IPS-11a (cell line): ENCODE data around the gene HSPG2.
"Not testable (repeated sequence)": the region's sequence is repeated elsewhere in the genome, so short reads cannot be mapped to it uniquely, and the experiment has no call there.

Experiments
- H3K4me3 ChIP-seq: one replicate; pipeline ENCODE4 v1.5.1; 2013; ENCODE audit warnings: low read depth, low read length, control low read depth

The HSPG2 gene

GRCh38 chr1:21830792-21831453 is 106.2 kb downstream of the HSPG2 start:
- no peak overlapping the region for H3K4me3 ChIP-seq

- H3K4me3 ChIP-seq, result no peak overlapping the region
These were observed 107.8 kb downstream of the HSPG2 start for GRCh38 chr1:21829294-21829693.

- no peak overlapping the region for H3K4me3 ChIP-seq
These were observed 108.5 kb downstream of the HSPG2 start for GRCh38 chr1:21828506-21829210.

- H3K4me3 ChIP-seq, result no peak overlapping the region
These were observed 109.0 kb downstream of the HSPG2 start for GRCh38 chr1:21828075-21828474.

GRCh38 chr1:21827141-21827679 is 109.9 kb downstream of the HSPG2 start:
- no peak overlapping the region for H3K4me3 ChIP-seq

GRCh38 chr1:21826694-21827093 is 110.4 kb downstream of the HSPG2 start:
- H3K4me3 ChIP-seq, result not testable (repeated sequence)

GRCh38 chr1:21825393-21825792 is 111.7 kb downstream of the HSPG2 start:
- H3K4me3 ChIP-seq, result no peak overlapping the region

GRCh38 chr1:21824926-21825325 is 112.2 kb downstream of the HSPG2 start:
- no peak overlapping the region for H3K4me3 ChIP-seq

- H3K4me3 ChIP-seq, result no peak overlapping the region
These were observed 113.0 kb downstream of the HSPG2 start for GRCh38 chr1:21823980-21824702.

GRCh38 chr1:21823206-21823979 is 113.7 kb downstream of the HSPG2 start:
- no peak overlapping the region for H3K4me3 ChIP-seq

GRCh38 chr1:21822349-21822748 is 114.8 kb downstream of the HSPG2 start:
- no peak overlapping the region for H3K4me3 ChIP-seq

GRCh38 chr1:21821385-21822019 is 115.6 kb downstream of the HSPG2 start:
- no peak overlapping the region for H3K4me3 ChIP-seq

- no peak overlapping the region for H3K4me3 ChIP-seq
These were observed 116.4 kb downstream of the HSPG2 start for GRCh38 chr1:21820597-21821232.

- no peak overlapping the region for H3K4me3 ChIP-seq
These were observed 118.5 kb downstream of the HSPG2 start for GRCh38 chr1:21818656-21819055.

GRCh38 chr1:21816602-21817302 is 120.4 kb downstream of the HSPG2 start:
- H3K4me3 ChIP-seq, result no peak overlapping the region

- H3K4me3 ChIP-seq, result no peak overlapping the region
These were observed 121.3 kb downstream of the HSPG2 start for GRCh38 chr1:21815724-21816321.

- no peak overlapping the region for H3K4me3 ChIP-seq
These were observed 122.0 kb downstream of the HSPG2 start for GRCh38 chr1:21814981-21815582.

GRCh38 chr1:21814241-21814918 is 122.7 kb downstream of the HSPG2 start:
- H3K4me3 ChIP-seq, result peak overlapping the region; percentile 53
